Prostate gland (tissue), 2 donors: ENCODE measurements around the gene TMEM41B.

Source experiments
- CTCF ChIP-seq, 4 experiments: fragments of 200-600 bp in 2 of 4; fragments of 450-650 bp in 2 of 4; sonication (generic) in 2 of 4; IDR thresholded peaks; 1 replicate in 3 of 4; 2 replicates in 1 of 4; pipeline ENCODE4 v1.5.1; 2016 to 2019; ENCODE audit warnings: antibody characterized with exemption in 4 of 4, mild to moderate bottlenecking in 2 of 4, moderate library complexity in 2 of 4
- POLR2A ChIP-seq: fragments of 450-650 bp; IDR thresholded peaks from one replicate; pipeline ENCODE4 v1.6.1; 2016; ENCODE audit warnings: antibody characterized with exemption, mild to moderate bottlenecking
- POLR2AphosphoS5 ChIP-seq: sonication (generic); formaldehyde crosslinking; IDR thresholded peaks from one replicate; pipeline ENCODE4 v1.6.1; 2017; ENCODE audit warnings: antibody characterized with exemption

GRCh38 chr11:9341638-9342178, 27.3 kb upstream of the TMEM41B start:
- TF ChIP-seq CTCF (IDR thresholded peaks at IDR 0.05) = no peak
- no peak for TF ChIP-seq POLR2A
- TF ChIP-seq POLR2AphosphoS5 = no peak
